ENCODE results near the gene SLC17A9.

SLC17A9 gene

GRCh38 chr20:62967628-62968351 lies 15.3 kb downstream of the SLC17A9 start:
- DNase-seq (ENCODE audit: low read depth in 1 of 2, low spot score in 1 of 2): no peak

GRCh38 chr20:62968378-62969178 lies 16.1 kb downstream of the SLC17A9 start:
- DNase-seq (ENCODE audit: low read depth in 1 of 2, low spot score in 1 of 2): no peak

DNA sequence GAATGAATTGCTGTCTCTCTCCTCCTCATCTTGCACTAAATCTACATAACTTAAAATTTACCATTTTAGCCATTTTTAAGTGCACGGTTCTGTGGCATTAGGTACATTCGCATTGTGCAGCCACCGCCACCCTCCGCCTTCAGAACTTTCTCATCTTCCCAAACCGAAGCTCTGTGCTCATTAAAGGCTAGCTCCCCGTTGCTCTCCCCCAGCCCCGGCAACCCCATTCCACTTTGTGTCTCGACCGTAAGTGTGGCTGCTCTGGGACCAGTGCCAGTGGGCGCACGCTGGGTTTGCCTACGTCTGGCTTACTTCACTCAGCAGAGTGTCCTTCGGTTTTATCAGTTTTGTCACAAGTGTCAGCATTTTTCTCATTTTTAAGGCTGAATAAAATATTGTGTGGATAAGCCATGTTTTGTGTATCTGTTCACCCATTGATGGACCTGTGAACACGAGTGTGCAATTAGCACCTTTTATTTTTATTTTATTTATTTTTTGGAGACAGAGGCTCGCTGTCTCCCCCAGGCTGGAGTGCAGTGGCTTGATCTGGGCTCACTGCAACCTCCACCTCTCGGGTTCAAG lies 16.8 kb downstream of the SLC17A9 start:
- DNase-seq (ENCODE audit: low read depth in 1 of 2, low spot score in 1 of 2): no peak

- DNase-seq (ENCODE audit: low read depth in 1 of 2, low spot score in 1 of 2): no peak
Measured at GRCh38 chr20:62969939-62970306, 17.4 kb downstream of the SLC17A9 start.

DNA sequence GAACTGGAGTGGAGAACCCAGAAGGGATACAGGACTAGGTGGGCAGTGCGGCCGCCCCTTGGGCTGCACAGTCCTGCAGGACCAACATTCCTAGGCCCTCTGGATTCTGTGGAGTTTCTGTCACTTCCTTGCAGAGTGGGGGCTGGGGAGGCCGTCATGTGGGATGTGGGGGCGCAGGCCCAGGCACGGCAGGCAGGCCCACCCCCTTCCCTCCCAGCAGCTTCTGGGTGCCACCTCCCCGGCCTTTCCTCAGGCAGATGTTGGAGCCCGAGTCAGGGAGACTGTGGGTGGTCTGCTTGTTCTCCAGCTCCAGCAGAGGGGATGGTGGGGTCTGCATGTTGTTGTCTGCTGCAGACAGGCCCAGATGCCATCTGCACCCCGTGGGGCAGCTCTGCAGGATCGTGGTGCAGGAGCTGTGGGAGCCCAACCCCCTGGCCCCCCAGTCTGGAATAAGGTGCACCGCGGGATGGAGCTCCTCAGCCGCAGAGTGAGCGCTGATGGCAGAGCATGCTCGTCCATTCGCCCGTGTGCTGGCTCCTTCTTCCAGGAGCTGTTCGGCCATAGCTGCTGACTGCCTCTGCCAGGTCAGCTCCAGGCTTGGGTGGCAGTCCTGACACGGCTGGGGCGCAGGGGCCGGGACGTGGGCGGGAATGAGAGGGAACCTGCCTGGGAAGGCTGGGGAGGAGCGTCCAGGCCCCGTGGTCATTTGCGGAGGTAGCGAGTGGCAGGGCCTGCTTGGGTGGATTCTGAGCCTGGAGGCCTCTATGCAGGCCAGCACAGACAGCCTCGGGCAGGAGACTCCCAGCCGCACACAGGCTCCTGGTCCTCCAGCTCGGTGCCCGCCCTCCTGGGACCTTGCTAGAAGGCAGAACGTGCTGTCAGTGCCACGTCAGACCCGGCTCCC lies 18.1 kb downstream of the SLC17A9 start:
- no peak for DNase-seq (ENCODE audit: low read depth in 1 of 2, low spot score in 1 of 2)

- DNase-seq (ENCODE audit: low read depth in 1 of 2, low spot score in 1 of 2): no peak
Measured at GRCh38 chr20:62971211-62971949, 18.9 kb downstream of the SLC17A9 start.

GRCh38 chr20:62971950-62972844 lies 19.7 kb downstream of the SLC17A9 start:
- peak; percentile 70 to 78 for DNase-seq (ENCODE audit: low read depth in 1 of 2, low spot score in 1 of 2)

DNA sequence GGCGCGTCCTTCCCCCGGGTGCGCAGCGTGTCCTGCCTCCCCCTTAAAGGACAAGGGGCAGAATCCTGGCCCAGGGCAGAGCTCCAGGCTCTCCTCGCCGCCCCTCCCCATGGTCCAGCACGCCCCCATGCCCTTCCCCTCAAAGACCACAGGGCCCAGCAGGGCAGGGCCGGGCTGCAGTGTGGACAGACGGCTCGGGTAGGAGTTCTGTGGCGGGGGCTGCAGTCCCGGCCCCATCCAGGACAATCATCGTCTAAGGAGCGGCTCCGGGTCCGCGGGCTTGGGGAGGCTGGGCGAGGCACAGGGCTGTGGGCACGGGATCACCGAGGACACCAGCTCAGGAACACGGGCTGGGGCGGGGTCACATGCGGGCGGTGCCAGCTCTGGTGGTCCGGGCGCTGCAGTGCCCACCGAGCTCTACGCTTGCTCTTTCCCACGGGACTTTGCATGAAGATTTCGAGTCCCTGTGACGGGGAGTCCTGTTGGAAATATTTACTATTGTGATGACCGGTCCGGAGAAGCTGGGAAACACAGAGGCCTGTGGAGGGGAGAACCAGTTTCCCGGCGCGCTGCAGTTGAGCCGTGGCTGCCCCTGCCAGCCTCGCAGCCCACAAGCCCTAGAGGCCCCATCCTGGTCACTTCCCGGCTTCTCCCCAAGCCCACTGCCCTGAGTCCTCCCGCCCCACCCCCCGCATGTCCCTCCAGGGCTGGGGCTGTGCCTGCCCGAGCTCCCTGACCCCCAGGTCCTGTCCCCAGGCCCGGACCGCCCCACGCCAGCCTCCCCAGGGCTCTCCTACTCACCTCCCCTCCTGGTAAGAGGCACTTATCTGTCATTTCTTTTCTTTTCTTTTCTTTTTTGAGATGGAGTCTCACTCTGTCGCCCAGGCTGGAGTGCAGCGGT lies 20.6 kb downstream of the SLC17A9 start:
- DNase-seq (ENCODE audit: low read depth in 1 of 2, low spot score in 1 of 2): no peak

- no peak for DNase-seq (ENCODE audit: low read depth in 1 of 2, low spot score in 1 of 2)
Measured at GRCh38 chr20:62975251-62975760, 22.8 kb downstream of the SLC17A9 start.

- no peak for DNase-seq (ENCODE audit: low read depth in 1 of 2, low spot score in 1 of 2)
Measured at GRCh38 chr20:62975812-62976508, 23.5 kb downstream of the SLC17A9 start.

- DNase-seq (ENCODE audit: low read depth in 1 of 2, low spot score in 1 of 2): no peak
Measured at GRCh38 chr20:62976886-62977285, 24.4 kb downstream of the SLC17A9 start.

DNA sequence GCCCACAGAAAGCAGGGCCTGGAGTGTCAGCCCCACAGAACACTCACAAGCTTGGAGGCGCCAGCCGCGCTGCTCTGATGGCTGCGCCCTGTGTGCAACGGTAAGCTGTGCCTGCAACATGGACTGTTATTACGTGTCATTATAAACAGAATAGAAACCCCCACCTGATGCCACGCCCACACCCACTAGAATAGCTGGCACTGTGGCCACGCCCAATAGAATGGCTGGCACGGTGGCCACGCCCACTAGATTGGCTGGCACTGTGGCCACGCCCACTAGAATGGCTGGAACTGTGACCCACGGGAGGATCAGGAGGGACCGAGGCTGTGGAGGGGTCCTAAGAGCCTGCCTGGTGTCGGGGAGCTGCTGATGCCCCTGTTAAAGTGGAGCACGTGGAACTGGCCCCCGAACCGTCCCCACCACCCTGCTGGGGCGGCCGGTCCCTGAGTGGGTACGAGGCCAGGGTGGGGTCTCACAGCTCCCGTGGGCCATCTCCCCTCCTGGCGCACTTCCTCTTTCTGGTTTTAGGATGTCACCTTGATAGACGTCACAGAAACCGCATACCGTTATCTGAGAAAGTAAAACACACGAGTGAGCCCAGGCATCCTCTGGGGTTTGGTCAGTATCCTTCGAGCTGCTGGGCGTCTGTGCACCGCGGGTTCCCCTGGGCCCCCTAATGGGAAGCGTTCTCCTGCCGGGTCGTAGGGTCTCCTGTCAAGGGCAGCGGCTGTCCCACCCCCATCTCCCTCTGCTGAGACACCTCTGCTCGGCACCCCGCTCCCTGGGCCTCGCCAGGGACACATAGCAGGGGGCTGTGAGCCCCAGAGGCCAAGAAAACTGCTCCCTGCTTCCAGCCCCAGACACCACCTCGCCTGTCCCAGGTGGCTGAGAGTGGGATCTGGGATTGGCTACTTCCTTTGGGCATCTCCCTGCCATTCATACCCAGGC lies 25.4 kb downstream of the SLC17A9 start:
- peak; percentile 60 to 66 for DNase-seq (ENCODE audit: low read depth in 1 of 2, low spot score in 1 of 2)

GRCh38 chr20:62978561-62978943 lies 26.0 kb downstream of the SLC17A9 start:
- DNase-seq (ENCODE audit: low read depth in 1 of 2, low spot score in 1 of 2): no peak

- no peak for DNase-seq (ENCODE audit: low read depth in 1 of 2, low spot score in 1 of 2)
Measured at GRCh38 chr20:62979310-62979709, 26.8 kb downstream of the SLC17A9 start.

- no peak for DNase-seq (ENCODE audit: low read depth in 1 of 2, low spot score in 1 of 2)
Measured at GRCh38 chr20:62979876-62980373, 27.4 kb downstream of the SLC17A9 start.

GRCh38 chr20:62980380-62980960 lies 28.0 kb downstream of the SLC17A9 start:
- DNase-seq (ENCODE audit: low read depth in 1 of 2, low spot score in 1 of 2): no peak
